ENCODE data around the gene RIMBP2.

DNA sequence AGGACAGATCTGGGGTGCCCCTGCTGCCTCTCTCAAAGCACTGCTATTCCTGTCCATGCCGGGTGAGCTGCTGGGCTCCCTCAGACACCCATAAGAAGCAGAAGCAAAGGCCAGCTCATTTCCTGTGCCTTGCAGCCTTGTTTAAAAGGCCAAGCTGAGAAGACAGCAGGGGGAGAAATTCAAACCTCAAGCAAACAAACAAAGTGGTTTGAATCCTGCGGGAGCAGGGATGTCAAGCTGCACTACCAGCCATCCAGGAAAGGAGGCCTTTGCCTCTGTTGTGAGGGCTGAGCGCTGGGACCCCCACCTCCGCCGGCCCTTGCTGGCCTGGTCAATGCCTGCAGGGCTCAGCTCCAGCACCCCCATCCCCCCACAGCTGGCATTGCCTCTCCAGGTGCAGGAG, 201.9 kb downstream of the RIMBP2 start:
- TF ChIP-seq MYC (IDR thresholded peaks at IDR 0.05; ENCODE audit: low read depth, low read length): no peak
- TF ChIP-seq, protein P1, sequence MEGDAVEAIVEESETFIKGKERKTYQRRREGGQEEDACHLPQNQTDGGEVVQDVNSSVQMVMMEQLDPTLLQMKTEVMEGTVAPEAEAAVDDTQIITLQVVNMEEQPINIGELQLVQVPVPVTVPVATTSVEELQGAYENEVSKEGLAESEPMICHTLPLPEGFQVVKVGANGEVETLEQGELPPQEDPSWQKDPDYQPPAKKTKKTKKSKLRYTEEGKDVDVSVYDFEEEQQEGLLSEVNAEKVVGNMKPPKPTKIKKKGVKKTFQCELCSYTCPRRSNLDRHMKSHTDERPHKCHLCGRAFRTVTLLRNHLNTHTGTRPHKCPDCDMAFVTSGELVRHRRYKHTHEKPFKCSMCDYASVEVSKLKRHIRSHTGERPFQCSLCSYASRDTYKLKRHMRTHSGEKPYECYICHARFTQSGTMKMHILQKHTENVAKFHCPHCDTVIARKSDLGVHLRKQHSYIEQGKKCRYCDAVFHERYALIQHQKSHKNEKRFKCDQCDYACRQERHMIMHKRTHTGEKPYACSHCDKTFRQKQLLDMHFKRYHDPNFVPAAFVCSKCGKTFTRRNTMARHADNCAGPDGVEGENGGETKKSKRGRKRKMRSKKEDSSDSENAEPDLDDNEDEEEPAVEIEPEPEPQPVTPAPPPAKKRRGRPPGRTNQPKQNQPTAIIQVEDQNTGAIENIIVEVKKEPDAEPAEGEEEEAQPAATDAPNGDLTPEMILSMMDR (IDR thresholded peaks at IDR 0.05; ENCODE audit: low read depth, low read length): no peak
- TF ChIP-seq POLR2A (IDR thresholded peaks at IDR 0.05; ENCODE audit: extremely low read depth, insufficient read length): no peak
